H54 (cell line): ENCODE measurements around the gene RAD51B.
A peak's percentile ranks its signal among the peaks of the same experiment; 100 is the strongest.

Source experiments
- DNase-seq: peaks from one replicate; pipeline ENCODE4 v3.0.0; 2011; ENCODE audit warnings: low spot score, mixed read lengths; ENCODE audit not compliant: insufficient read length
- FAIRE-seq: peaks from 3 replicates; lab custom pipeline; 2011; peaks lifted over from hg19 to GRCh38; lab: Jason Lieb, UNC
- POLR2A ChIP-seq: IDR thresholded peaks from 2 replicates; pipeline ENCODE4 v1.6.1; 2011; ENCODE audit warnings: low read depth, mild to moderate bottlenecking, low read length

Gene RAD51B

DNA sequence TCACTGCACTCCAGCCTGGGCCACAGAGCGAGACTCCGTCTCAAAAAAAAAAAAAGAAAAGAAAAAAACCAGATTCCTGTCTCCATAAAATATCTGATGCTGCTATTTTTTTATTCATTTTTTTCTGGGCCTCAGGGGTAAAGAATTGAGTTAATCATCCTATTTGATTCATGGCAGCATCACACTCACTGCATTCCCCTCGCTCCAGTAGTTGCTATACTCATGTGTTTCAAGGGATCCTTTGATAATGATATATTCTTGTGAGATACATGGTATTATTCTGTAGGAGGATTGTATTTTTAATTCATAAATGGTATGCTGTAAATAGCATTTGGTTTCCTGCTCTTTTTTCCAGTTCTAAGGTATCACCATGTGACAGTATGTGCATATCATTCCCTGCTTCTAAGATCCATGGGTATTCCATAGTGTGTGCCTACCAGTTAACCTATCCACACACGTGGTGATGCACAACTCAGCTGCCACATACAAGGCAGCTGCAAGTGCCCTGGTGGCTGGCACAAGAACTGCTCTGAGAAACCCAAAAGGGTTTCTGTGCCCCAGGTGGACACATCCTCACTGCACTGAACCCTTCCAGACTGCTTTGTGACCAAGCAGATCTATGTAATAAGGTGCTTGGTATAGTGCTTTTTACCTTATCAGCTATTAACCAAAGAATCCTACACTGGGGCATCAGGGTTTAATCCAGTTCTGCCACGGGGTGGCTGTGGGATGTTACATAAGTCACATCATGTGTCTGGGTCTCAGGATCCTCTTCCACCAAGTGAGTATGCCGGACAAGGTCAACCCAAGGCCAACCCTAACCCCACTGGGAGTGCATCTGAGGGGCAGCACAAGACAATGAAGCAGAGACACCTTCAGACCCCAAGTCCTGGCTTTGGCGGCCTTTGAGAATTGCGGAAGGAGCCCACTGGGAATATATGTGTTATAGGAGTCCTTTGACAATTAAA is 898.7 kb downstream of the RAD51B start:
- no peak for TF ChIP-seq POLR2A
- peak; percentile 69 for FAIRE-seq
- peak; percentile 26 for DNase-seq

DNA sequence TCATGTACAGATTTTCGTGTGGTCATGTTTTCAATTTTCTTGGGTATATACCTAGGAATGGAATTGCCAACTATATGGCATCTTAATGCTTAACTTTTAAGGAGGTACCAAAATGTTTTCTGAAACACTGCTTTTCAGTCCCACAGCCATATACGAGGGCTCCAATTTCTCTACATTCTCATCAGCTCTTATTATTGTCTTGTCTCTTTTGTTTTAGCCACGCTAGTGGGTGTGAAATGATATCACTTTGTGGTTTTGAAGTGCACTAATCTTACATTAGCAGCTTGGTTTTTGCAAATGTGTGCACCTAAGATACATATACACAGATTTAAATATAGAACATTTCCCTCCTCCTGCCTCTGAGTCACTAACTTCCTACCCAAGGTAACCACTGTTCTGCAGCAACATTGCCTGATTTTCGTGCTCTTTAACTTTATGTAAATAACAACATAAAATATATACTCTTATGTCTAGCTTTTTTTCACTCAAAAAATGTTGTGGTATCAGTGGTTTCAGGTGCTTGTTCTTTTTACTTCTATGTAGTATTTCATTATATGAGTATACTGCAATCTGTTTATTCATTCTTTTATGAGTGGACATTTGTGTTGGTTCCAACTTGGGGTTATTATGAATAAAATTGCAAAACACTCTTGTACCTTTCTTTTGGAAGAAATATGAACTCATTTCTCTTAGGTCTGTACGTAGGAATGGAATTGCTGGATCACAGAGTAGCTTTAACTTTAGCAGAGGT is 900.2 kb downstream of the RAD51B start:
- no peak for TF ChIP-seq POLR2A
- no peak for DNase-seq
- no peak for FAIRE-seq

DNA sequence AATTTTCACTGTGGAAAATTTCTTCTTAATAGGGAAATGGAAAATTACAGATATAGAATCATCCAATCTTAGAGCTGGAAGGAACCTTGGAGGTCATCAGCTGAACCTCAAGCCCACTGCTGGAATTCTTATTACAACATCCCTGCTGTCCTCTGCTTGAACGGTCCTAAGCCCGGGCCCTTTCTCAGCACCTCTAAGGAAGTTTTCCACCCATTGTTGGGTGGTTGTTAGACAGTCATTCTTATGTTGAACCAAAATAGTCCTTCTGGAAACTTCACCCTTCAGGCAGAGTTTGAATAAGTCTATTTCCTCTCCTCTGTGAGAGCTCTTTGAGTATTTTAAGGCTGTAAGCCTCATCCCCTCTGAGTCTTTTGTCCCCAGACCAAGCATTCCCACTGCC is 902.6 kb downstream of the RAD51B start:
- DNase-seq = no peak
- no peak for FAIRE-seq
- TF ChIP-seq POLR2A = no peak

DNA sequence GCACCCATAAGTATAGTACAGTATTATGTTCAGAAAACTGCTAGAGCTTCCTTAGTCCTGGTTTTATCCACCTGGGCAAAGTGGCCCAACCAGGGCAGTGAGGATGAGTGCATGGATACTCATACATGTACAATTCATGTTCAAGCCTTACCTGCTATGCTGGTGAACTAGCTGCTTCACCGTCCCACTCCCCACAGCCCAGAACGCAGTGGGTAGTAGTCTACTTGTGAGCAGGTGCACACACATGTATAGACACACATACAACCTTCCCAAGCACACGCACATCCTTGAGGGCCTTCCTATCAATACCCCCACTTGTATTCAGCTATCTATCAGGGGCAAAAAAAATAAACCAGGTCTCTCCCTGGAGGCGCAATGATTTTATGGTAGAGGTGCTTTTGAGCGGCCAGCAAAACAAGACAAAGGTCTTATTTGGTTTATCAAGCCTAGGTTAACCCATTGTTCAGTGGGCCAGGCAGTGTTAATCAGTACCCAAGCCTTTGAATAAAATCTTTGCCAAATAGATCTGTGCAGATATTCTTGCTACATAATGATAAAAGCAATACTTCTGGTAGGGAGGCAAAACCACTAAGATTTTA is 903.5 kb downstream of the RAD51B start:
- no peak for TF ChIP-seq POLR2A
- DNase-seq (no peak), FAIRE-seq (no peak)

DNA sequence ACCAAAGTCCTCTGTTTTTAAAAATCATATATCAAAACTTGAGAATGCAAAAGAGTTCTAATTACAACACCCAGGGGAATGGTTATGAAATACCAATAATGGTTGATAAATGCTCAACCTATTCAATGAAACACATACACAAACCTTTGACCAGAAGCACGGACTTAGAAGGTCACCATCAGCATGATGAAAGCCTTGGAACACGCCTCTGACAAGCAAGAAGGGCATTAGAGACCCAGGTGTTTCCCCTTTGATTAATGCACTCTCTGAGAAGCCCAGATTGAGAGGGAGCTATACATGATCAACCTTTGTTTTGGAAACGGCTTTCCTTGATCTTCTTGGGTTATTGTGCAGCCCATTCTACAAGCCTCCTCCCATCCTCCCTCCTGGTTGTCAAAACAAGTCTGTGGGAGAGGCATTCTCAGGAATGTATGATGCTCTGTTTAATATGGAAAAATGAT is 904.3 kb downstream of the RAD51B start:
- DNase-seq (no peak), FAIRE-seq (no peak)
- no peak for TF ChIP-seq POLR2A

DNA sequence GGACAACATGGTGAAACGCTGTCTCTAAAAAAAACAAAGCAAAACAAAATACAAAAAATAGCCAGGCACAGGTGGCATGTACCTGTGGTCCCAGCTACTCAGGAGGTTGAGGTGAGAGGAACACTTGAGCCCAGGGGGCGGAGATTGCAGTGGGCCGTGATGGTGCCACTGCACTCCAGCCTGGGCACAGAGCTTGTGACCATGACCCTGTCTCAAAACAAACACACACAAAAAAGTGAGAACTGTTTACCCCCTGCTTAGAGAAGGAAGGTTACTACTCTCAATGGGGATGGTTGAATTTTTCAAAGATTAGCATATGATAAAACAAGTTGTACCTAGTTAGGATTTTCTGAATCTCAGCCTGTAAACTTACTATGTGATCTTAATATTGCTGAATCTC is 905.3 kb downstream of the RAD51B start:
- no peak for TF ChIP-seq POLR2A
- FAIRE-seq (no peak), DNase-seq (no peak)

DNA sequence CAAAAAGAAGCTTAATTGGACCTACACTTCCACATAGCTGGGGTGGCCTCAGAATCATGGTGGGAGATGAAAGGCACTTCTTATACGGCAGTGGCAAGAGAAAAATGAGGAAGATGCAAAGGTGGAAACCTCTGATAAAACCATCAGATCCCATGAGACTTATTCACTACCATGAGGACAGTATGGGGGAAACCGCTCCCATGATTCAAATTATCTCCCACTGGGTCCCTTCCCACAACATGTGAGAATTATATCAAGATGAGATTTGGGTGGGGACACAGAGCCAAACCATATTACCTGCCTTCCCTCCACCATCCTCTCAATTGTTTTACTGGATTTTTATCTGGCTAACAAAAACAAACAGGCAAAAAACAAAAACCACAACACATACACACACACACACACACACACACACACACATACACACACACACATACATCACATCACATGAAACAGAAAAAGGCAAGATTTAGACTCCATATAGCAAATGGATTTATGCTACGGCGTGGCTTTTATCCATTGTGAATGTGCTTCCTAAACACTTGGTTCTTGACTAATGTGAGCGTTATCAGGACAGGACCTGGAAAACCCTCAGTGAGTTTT is 906.6 kb downstream of the RAD51B start:
- no peak for TF ChIP-seq POLR2A
- DNase-seq = no peak
- FAIRE-seq = no peak

DNA sequence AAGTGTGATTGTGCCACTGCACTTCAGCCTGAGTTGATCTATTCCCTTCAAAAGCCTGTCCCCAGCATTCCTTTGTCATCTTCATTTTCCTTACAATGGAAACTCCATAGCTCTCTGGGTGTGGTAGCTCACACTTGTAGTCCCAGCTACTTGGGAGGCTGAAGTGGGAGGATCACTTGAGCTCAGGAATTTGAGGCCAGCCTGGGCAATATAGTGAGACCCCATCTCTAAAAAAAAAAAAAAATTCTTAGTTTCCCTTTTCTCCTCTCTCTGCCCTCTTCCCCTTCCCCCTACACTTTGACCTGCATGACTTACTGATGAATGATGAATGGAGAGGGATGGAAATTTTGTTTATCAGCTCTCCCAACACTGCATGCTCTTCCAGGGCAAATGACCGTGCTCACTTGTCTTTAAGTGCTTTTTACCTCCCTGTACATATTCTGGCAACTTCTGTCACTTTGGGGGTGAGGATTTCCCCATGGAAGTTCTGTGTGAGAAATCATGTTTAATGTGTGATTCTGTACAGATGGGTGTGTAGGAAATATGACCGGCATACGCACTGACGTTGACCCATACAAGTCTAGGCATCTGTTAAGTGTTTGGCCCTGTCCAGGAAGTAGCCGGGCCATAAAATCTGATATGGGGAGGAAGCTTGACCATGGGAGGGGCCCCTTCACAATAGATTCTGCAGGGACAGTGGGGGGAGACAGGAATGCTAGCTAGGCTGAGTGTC is 907.9 kb downstream of the RAD51B start:
- no peak for TF ChIP-seq POLR2A
- FAIRE-seq (no peak), DNase-seq (no peak)

DNA sequence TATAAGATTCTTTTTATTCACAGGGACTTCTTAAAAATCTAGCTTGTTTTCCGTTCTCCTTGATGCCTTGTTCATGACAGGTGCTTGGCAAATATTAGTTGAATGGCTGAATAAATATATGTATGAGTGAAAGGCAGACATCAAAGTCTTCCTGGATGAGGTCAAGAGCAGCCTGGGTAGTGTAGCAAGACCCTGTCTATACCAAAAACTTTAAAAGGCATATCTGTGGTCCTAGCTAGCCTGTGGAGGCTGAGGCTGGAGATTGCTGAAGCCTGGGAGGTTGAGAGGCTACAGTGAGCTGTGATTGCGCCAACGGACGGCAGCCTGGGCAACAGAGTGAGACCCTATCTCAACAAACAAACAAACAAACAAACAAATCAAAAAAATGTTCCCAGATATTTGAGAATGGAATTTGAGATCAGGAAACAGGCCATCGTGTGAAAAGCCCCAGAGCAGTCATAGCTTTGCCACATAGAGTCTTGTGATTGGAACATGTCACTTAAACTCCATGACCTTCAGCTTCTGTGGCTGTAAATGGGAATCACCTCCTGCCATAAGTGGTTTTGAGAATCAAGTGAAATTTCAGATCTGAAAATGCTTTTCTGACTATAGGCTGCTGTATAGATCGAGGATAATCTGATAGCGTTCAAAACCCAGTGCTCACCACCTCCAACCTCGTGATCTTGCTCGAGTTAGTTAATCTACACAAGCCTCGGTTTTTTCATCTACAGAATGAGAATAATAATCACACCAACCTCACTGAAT is 908.9 kb downstream of the RAD51B start:
- no peak for TF ChIP-seq POLR2A
- DNase-seq (no peak), FAIRE-seq (no peak)

DNA sequence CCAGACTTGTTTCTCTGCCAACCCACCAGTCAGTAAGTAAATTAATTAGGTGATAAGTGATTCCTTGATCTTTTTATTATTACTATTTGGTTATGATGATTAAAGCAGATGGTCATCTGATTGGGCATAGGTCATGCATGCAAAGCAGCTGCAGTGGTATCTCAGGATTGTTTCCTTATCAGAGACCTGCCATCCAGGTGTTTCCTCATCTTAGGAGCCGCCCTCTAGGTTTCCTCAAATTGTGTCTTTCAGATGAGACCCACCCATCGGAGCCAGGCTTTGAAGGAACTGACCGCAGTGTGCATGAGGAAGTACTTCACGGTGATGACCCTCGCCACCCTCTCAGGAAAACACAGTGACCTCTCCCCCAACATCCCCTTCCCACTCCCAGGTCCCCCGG is 910.0 kb downstream of the RAD51B start:
- DNase-seq (no peak), FAIRE-seq (no peak)

DNA sequence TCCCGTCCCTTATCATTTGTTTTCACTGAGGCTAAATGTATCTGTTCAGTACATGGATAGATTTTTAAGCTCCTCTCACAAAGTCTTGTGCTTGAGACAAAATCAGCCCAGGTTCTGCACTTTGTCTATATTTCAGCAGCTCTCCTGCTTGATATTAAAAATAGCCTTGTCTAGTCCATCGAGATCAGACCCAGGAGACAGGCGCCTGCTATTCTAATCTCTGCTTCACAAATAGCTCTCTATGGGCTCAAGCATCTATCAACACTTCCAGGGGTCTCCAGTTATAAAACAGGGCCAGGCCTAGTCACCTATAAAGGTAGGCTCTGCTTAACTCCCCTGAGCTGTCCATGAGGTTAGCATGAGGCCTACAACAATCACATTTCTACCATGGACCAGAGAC is 910.8 kb downstream of the RAD51B start:
- TF ChIP-seq POLR2A = no peak
- DNase-seq = no peak
- no peak for FAIRE-seq

More for the DNA sequence above, 910.0 kb downstream of the RAD51B start:
- TF ChIP-seq POLR2A = no peak

DNA sequence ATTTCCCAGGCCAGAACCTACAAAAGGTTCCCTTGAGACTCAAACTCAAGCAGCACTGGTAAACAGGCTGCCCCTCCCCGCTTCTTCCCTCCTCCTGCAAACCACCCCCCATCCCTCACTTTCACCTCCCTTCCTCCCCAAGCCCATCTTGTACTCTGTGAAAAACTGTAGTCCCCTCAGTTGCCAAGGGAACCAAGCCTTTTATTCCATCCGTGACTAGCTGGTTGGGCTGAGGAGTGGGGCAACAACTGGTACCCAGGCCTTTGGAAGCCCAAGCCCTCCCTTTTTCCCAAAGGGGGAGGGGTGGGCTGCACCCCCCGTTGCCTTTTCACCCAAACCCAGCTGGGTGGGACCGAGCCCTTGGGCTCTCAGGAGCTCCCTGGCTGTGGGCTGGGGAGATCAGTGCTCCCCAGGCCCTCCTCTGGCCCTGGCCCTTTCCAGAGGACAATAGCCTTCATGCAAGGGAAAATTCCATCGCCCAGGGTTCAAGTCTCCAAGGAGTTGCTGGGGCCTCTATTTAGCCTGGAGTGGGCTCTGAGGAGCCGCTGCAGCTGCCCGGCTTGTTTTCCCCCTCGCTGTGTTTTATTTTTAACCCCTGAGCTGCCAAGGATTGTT is 911.3 kb downstream of the RAD51B start:
- FAIRE-seq (no peak), DNase-seq (no peak)
- TF ChIP-seq POLR2A = no peak
